CD14-positive monocyte (primary cell): Measurements from ENCODE around the gene PPFIA1. TPM values are rescaled to one million over a fixed set of nuclear protein-coding genes. Genes with fewer than 3 reads are reported as not detected.
A peak's percentile ranks its signal among the peaks of the same experiment; 100 is the strongest.

Source experiments
- DNase-seq, 3 donors: peaks; one replicate each; pipeline ENCODE4 v3.0.0-alpha.2; 2011 to 2022
- H2AFZ ChIP-seq: 2 replicates; pipeline ENCODE4 v1.6.0; 2012; ENCODE audit warnings: mild to moderate bottlenecking, low read depth, low read length, inconsistent platforms; ENCODE audit not compliant: insufficient read depth, poor library complexity, severe bottlenecking
- H3K27ac ChIP-seq, 2 donors: 1 replicate in 1 of 2; 2 replicates in 1 of 2; pipeline ENCODE4 v1.5.1; 2012 to 2013; ENCODE audit warnings: low read length in 2 of 2, control low read depth in 1 of 2, inconsistent platforms in 1 of 2, low read depth in 1 of 2, mild to moderate bottlenecking in 1 of 2
- H3K27me3 ChIP-seq, 2 donors: one replicate each; pipeline versions ENCODE4 v1.6.0 to v1.6.1; 2011 to 2013; ENCODE audit warnings: low read length in 2 of 2; ENCODE audit not compliant: control insufficient read depth in 2 of 2, insufficient read depth in 2 of 2
- H3K36me3 ChIP-seq, 2 donors: replicated peaks in 1 of 2; 1 replicate in 1 of 2; 2 replicates in 1 of 2; pipeline versions ENCODE4 v1.5.1 to v1.6.1; 2012 to 2013; ENCODE audit warnings: low read length in 2 of 2, control low read depth in 1 of 2, inconsistent platforms in 1 of 2, mild to moderate bottlenecking in 1 of 2; ENCODE audit not compliant: insufficient read depth in 2 of 2, control insufficient read depth in 1 of 2
- H3K4me1 ChIP-seq, 2 donors: 1 replicate in 1 of 2; 2 replicates in 1 of 2; pipeline versions ENCODE4 v1.5.1 to v1.6.1; 2012 to 2013; ENCODE audit warnings: low read length in 2 of 2, control low read depth in 1 of 2, inconsistent platforms in 1 of 2, mild to moderate bottlenecking in 1 of 2, moderate library complexity in 1 of 2; ENCODE audit not compliant: insufficient read depth in 2 of 2, control insufficient read depth in 1 of 2
- H3K4me2 ChIP-seq: replicated peaks from 2 replicates; pipeline ENCODE3; 2012; ENCODE audit warnings: low read length, moderate library complexity, mild to moderate bottlenecking; ENCODE audit not compliant: poor library complexity, severe bottlenecking; ENCODE audit errors: extremely low read depth
- H3K4me3 ChIP-seq, 3 experiments: fragments of 200-600 bp in 1 of 3; sonication (generic) in 1 of 3; replicated peaks in 1 of 3; 1 replicate in 2 of 3; 2 replicates in 1 of 3; pipeline ENCODE4 v1.5.1; 2011 to 2013; ENCODE audit warnings: low read length in 3 of 3, mild to moderate bottlenecking in 3 of 3, control low read depth in 2 of 3, low read depth in 2 of 3, inconsistent platforms in 1 of 3, moderate library complexity in 1 of 3
- H3K79me2 ChIP-seq: 2 replicates; pipeline ENCODE4 v1.6.0; 2012; ENCODE audit warnings: mild to moderate bottlenecking, control low read depth, inconsistent platforms, low read length, moderate library complexity; ENCODE audit not compliant: insufficient read depth
- H3K9ac ChIP-seq: 2 replicates; pipeline ENCODE4 v1.6.0; 2017; ENCODE audit warnings: low read length, mild to moderate bottlenecking; ENCODE audit not compliant: insufficient read depth, poor library complexity, severe bottlenecking
- H3K9me3 ChIP-seq, 2 donors: replicated peaks in 1 of 2; 1 replicate in 1 of 2; 2 replicates in 1 of 2; pipeline versions ENCODE4 v1.5.1 to v1.6.1; 2012 to 2013; ENCODE audit warnings: low read length in 2 of 2, control low read depth in 1 of 2; ENCODE audit not compliant: control insufficient read depth in 1 of 2, insufficient read depth in 1 of 2
- H4K20me1 ChIP-seq: 2 replicates; pipeline ENCODE4 v1.6.0; 2012; ENCODE audit warnings: mild to moderate bottlenecking, low read length, control low read depth, moderate library complexity; ENCODE audit not compliant: insufficient read depth
- H3K27ac Mint-ChIP-seq, 7 donors: one replicate each; pipeline ENCODE4 v1.8.0; 2020; ENCODE audit warnings: mild to moderate bottlenecking in 7 of 7, mixed read lengths in 7 of 7, moderate library complexity in 6 of 7, inconsistent platforms in 2 of 7
- H3K27me3 Mint-ChIP-seq, 3 donors: one replicate each; pipeline ENCODE4 v1.8.0; 2021 to 2022; ENCODE audit warnings: low read depth in 3 of 3, mild to moderate bottlenecking in 3 of 3, mixed read lengths in 3 of 3, moderate library complexity in 3 of 3, inconsistent platforms in 1 of 3
- H3K36me3 Mint-ChIP-seq, 2 donors: one replicate each; pipeline ENCODE4 v1.8.0; 2020; ENCODE audit warnings: mixed read lengths in 2 of 2, inconsistent platforms in 1 of 2, mild to moderate bottlenecking in 1 of 2
- H3K4me1 Mint-ChIP-seq: one replicate; pipeline ENCODE4 v1.8.0; 2020; ENCODE audit warnings: mild to moderate bottlenecking, mixed read lengths
- H3K4me3 Mint-ChIP-seq, 2 donors: one replicate each; pipeline ENCODE4 v1.8.0; 2020; ENCODE audit warnings: mild to moderate bottlenecking in 2 of 2, mixed read lengths in 2 of 2, moderate library complexity in 1 of 2
- H3K9me3 Mint-ChIP-seq, 7 donors: one replicate each; pipeline ENCODE4 v1.8.0; 2020 to 2022; ENCODE audit warnings: mixed read lengths in 7 of 7, mild to moderate bottlenecking in 6 of 7, moderate library complexity in 6 of 7, inconsistent platforms in 2 of 7
- WGBS: methylation state at CpG from one replicate; pipeline ENCODE4 v1.1.5; 2013; ENCODE audit warnings: missing lambda C conversion rate; ENCODE audit not compliant: insufficient coverage; 5-methylcytosine and 5-hydroxymethylcytosine counted together
- intact Hi-C, 2 donors: fragments of 100-400 bp; cut with micrococcal nuclease; formaldehyde crosslinking; loops; one replicate each; pipeline versions ENCODE4 v1.15.0 to v1.15.1; 2023
- polyA plus RNA-seq, 3 donors: library from polyadenylated mRNA; depleted of rRNA in 1 of 3; unstranded in 2 of 3; stranded (reverse) in 1 of 3; fragments of 300-500 nt in 2 of 3; fragments of >200 nt in 1 of 3; fragmentation: Illumina TruSeq in 2 of 3; gene quantifications; 1 replicate in 2 of 3; 2 replicates in 1 of 3; pipeline ENCODE4 v1.2.3, GENCODE V29; 2012 to 2021
- TF ChIP-seq, protein P1 (sequence below): fragments of 200-600 bp; IDR thresholded peaks from one replicate; pipeline ENCODE4 v1.8.0; 2022; ENCODE audit warnings: antibody characterized with exemption, mild to moderate bottlenecking

The PPFIA1 gene
- polyA plus RNA-seq, 3 donors: 7.5 to 65.7 (median 15.5) TPM

DNA sequence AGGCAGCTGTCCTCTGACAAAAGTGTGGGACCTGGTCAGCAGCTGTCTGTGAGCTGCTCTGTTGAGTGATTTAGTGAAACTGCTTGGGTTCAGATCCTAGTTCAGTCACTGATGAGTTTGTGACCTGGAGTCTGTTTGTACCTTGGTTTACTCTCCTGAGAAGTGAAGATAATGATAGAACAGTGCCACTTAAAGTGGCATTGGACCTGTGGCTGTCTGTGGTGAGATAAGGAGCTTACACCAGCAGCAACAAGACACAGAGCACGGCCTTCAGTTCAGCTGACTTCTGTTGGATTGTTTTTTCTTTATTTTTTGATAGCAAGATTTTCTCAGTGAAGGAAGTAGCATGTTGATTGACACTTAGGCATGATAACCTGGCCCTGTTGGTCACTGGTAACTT lies 81.6 kb downstream of the PPFIA1 start:
- peaks cover 87 to 92% of the 10 kb centered on the region in 2 donors for H3K36me3 Mint-ChIP-seq
- peak overlapping the region in 2 of 7 donors; percentile 3 to 8 for H3K27ac Mint-ChIP-seq

DNA sequence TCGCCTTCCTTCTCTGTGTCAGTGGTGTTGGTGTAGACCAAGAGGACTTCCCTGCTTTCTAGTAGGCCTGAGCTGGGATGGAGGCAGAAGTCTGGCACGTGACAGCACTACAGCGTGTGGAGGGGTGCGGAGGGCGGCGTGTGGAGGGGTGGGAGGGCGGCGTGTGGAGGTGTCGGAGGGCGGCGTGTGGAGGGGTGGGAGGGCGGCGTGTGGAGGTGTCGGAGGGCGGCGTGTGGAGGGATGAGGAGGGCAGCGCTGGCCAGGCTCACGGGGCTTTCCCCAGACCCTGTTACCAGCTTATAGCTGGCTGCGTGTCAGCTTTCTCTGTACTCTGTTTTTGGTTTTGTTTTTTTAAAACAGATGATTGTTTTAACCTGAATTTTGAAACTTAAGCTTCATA lies 82.1 kb downstream of the PPFIA1 start:
- Histone ChIP-seq H3K9me3 (no peaks in the 10 kb centered on the region), H3K4me2 (no peak overlapping the region), H2AFZ (no peak overlapping the region), H3K9ac (no peak overlapping the region), H3K79me2 (no peaks in the 10 kb centered on the region), H3K27ac (no peak overlapping the region), H3K36me3 (peaks cover 87 to 100% of the 10 kb centered on the region in 2 donors), H3K27me3 (no peaks in the 10 kb centered on the region), H3K4me1 (no peaks in the 10 kb centered on the region), H4K20me1 (peaks cover 30% of the 10 kb centered on the region), H3K4me3 (no peak overlapping the region)
- Mint-ChIP-seq H3K4me3 (no peak overlapping the region), H3K27me3 (peaks cover 0 to 3% (median 0%) of the 10 kb centered on the region in 3 donors), H3K9me3 (no peaks in the 10 kb centered on the region), H3K36me3 (peaks cover 83 to 92% of the 10 kb centered on the region in 2 donors), H3K27ac (no peak overlapping the region), H3K4me1 (no peaks in the 10 kb centered on the region)
- TF ChIP-seq, protein P1, sequence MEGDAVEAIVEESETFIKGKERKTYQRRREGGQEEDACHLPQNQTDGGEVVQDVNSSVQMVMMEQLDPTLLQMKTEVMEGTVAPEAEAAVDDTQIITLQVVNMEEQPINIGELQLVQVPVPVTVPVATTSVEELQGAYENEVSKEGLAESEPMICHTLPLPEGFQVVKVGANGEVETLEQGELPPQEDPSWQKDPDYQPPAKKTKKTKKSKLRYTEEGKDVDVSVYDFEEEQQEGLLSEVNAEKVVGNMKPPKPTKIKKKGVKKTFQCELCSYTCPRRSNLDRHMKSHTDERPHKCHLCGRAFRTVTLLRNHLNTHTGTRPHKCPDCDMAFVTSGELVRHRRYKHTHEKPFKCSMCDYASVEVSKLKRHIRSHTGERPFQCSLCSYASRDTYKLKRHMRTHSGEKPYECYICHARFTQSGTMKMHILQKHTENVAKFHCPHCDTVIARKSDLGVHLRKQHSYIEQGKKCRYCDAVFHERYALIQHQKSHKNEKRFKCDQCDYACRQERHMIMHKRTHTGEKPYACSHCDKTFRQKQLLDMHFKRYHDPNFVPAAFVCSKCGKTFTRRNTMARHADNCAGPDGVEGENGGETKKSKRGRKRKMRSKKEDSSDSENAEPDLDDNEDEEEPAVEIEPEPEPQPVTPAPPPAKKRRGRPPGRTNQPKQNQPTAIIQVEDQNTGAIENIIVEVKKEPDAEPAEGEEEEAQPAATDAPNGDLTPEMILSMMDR: no peak
- intact Hi-C loops: no loop called here
- DNase-seq: no peak
- WGBS: 100% methylated on average over 3 of the region's 19 CpGs

More for the DNA sequence above, 81.6 kb downstream of the PPFIA1 start:
- Histone ChIP-seq H3K79me2 (no peaks in the 10 kb centered on the region), H3K9me3 (no peaks in the 10 kb centered on the region), H3K36me3 (peaks cover 89 to 100% of the 10 kb centered on the region in 2 donors), H3K4me2 (no peak overlapping the region), H3K9ac (no peak overlapping the region), H3K4me3 (no peak overlapping the region), H3K27ac (no peak overlapping the region), H3K27me3 (no peaks in the 10 kb centered on the region), H3K4me1 (no peaks in the 10 kb centered on the region), H4K20me1 (peaks cover 27% of the 10 kb centered on the region), H2AFZ (no peak overlapping the region)
- no peaks in the 10 kb centered on the region for H3K4me1 Mint-ChIP-seq
- no peak overlapping the region for H3K4me3 Mint-ChIP-seq
- no peak for DNase-seq
- TF ChIP-seq, protein P1: no peak
- WGBS: 100% methylated on average over 1 of the region's 1 CpG
- H3K27me3 Mint-ChIP-seq: peaks cover 0 to 3% (median 0%) of the 10 kb centered on the region in 3 donors
- intact Hi-C loops: no loop called here
- no peaks in the 10 kb centered on the region for H3K9me3 Mint-ChIP-seq
